ENCODE data around the gene TMOD2.

Gene TMOD2

DNA sequence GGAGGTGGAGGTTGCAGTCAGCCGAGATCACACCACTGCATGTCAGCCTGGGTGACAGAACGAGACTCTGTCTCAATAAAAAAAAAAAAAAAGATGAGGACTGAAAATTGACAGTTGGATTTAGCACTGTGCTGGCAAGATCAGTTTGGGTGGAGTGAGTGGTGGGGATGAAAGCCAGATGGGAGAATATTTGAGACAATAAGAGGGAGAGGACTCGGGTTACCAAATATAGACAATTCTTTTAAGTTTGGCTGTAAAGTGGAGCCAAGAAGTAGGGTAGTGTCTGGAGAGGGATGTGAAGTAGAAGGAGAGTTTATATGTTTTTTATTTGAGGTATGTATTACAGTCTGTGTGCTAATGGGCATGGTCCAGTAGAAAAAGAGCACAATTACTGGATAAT, 98.5 kb downstream of the TMOD2 start:
- no peak for DNase-seq (ENCODE audit: extremely low read depth in 1 of 2, low read depth in 1 of 2)

DNA sequence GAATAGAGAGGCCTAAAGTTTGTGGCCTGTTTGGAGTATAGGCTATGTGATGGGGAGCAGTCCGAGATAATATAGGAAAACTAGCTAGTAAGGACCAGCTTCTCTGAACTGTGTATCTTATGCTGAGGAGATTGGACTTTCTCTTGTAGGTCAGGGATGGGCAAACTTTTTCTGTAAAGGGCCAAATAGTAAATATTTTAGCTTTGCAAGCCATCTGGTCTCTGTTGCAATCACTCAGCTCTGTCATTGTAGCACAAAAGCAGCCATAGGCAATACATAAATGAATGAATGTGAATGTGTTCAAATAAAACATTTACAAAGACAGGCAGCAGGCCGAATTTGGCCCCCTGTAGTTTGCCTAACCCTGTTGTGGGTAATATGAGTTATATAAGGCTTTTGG, 102.6 kb downstream of the TMOD2 start:
- DNase-seq (ENCODE audit: extremely low read depth in 1 of 2, low read depth in 1 of 2): no peak

DNA sequence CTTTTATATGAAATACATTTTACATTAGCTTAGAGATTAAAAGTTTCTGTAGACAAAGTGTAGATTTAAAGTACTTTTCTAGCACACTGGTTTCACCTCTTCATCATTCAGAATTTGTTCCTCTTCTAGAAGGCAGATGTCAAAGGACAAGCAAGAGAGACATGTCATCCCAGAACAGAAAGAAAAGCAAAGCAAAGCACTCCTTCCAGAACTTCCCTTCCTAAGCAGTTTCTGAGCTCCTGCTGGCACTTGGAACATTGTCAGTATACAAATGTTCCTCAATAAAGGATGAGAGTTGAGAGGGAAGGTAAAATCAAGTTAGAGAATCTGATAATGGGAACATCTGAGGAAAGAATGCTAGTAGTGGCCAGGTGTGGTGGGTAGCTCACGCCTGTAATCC, 104.2 kb downstream of the TMOD2 start:
- no peak for DNase-seq (ENCODE audit: extremely low read depth in 1 of 2, low read depth in 1 of 2)

DNA sequence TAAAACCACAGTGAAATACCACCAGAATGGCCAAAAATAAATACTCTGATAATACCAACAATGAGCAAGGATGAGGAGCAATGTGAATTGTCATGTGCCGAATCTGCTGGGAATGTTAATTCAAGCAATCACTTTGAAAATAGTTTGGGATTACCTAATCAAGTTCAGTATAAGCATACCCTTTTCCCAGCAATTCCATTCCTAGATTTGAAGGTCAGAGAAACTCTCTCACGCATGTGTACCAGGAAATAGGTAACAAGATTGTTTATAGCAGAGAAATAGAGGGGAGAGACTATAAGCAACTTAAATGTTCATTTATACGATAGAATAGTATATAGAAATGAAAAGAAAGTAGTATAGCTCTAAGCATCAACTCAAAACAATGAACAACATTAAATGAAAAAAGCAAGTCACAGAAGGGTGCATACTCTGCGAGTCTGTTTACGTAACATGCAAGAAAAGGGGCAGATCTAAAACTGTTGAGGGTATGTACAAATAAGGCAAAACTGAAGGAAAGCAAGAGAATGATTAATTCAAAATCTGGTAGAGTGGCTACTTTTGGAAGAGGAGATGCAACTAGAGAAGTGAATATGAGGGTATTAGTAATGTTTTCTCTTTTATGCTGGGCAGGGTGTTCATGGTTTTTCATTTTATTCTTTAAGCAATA, 105.5 kb downstream of the TMOD2 start:
- DNase-seq (ENCODE audit: extremely low read depth in 1 of 2, low read depth in 1 of 2): no peak

DNA sequence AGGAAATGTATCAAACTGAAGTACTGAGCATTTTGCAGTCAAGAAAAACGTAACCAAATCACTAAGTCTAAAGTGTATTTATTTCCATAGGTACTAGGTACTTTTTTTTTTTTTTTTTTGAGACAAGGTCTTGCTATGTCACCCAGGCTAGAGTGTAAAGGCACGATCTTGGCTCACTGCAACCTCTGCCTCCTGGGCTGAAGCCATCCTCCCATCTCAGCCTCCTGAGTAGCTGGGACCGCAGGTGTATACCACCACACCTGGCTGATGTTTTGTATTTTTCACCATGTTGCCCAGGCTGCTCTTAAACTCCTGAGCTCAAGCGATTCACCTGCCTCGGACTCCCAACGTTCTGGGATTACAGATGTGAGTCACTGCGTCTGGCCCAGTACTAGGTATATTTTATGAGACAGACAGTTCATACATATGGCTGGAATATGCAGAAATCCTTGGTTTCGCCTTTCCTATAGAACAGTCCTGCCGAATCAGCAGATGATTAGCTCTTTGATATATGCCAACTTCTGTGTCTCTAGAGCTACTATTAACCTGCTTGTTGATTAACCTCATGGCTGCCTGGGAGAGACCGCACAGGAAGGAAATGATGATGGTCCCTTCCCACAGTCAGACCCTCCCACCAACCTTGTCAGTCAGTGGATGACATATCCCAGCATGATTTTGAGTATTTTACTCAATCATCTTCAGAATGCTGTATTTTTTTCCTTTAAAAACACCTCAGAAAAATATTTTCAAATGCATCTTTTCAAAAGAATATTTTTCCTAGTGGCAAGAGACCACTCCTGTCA, 110.4 kb downstream of the TMOD2 start:
- peak; percentile 26 to 53 for DNase-seq (ENCODE audit: extremely low read depth in 1 of 2, low read depth in 1 of 2)

DNA sequence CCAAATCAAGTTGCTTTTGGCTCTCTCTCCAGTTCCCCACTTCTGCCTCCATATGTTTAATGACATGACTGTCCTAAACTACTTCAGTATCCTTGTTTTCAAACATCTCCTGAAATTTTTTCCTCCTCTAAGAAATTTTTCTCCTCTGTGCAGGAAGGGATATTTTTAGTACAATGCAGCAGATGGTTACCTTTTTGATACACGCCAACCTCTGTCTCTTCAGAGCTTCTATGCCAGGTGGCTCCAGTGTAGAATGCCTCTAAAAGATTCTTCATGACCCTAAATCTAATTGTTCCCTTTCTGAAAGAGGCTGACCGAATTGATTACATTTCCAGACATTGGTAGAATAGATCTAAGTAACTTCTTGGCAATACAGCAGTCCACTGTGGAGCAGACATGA, 111.7 kb downstream of the TMOD2 start:
- DNase-seq (ENCODE audit: extremely low read depth in 1 of 2, low read depth in 1 of 2): no peak

DNA sequence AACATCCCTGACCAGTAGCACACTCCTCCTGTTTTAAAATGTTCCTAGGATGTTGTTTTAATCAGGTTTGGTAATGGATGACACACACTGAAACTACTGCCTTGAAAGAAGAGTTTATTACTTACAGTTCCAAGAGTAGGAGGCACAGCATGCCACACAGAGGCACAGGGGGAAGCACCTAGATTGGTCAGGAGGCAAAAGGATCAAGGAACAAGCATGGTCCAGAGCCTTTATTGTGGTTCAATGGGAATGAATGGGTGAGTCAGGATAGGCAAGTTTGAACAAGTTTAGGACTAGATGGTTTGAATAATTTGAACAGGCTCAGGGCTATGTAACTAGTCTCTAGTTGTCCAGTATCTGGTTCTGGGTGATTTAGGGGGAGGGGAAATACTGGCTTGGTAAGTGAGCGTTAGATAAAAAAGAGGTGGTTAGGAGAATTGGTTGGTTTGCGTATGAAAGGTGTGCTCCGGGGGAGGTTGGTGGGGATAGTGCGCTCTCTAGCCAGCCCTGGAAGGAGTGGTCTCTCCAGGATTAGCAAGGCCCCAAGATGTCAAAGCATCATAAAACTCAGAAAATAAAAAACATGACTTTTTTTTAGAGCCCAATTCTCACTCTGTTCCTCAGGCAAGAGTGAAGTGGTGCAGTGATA, 113.1 kb downstream of the TMOD2 start:
- DNase-seq (ENCODE audit: extremely low read depth in 1 of 2, low read depth in 1 of 2): no peak

DNA sequence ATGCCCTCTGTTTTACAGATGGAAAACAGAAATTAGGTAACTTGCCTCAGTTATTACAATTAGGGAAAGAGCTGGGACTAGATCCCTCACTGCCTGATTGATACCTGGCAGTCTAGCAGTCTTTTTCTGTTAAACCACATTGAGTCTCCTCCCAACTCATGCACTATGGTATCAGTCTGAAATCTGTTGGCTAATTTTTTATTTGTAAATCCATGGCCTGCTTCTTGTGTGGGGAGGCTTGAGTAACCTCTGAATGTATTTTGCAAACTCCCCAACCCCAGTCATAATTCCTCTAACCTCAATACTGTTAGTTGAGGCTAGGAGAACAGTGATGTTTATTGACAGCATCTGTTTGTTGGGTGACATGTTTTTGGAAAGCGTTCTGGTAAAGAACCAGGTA, 113.9 kb downstream of the TMOD2 start:
- no peak for DNase-seq (ENCODE audit: extremely low read depth in 1 of 2, low read depth in 1 of 2)
